OCI-LY1 (cell line): ENCODE measurements around the gene ABR.

ENCODE experiments used
- CTCF ChIP-seq: fragments of 200-600 bp; sonication (generic), shearing (Covaris generic); IDR thresholded peaks from 2 replicates; pipeline ENCODE4 v1.5.1; 2017; ENCODE audit warnings: mild to moderate bottlenecking, antibody characterized with exemption, low read length, moderate library complexity, mixed read lengths
- EZH2 ChIP-seq: fragments of 200-600 bp; sonication (generic), shearing (Covaris generic); IDR thresholded peaks from 2 replicates; pipeline ENCODE4 v1.8.0; 2017; ENCODE audit warnings: borderline replicate concordance, mixed run types, mild to moderate bottlenecking, antibody characterized with exemption, low read length, moderate library complexity, mixed read lengths

DNA sequence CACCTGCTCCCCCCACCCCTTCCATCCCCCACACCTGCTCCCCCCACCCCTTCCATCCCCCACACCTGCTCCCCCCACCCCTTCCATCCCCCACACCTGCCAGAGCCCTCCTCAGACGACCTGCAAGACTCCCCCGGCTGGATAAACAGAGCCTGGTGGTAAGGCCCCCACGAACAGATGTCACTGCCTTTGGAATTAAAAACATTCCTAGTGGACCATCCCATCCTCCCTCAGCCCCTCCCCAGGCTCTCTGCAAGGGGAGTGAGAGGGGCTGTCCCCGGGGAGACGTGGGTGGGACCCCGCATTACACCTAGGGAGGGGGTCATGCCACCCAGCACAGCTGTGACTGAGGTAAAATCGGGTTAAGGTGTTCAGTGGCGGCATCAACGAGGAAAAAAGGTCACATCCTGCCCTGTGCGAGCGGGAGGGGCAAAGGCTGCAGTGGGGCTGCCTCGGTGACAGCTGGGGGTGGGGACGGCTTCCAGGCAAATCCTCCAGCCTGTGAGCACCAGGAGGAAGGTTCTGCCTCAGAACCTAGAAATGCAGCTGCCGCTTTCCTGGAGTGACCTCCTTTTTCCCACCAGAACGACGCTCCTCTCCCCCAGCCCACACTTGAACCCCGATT is 144.1 kb downstream of the ABR start:
- TF ChIP-seq EZH2 (no peak), CTCF (no peak)
